ENCODE results near the gene CCL2.
"Not testable (repeated sequence)": the region's sequence is repeated elsewhere in the genome, so short reads cannot be mapped to it uniquely, and the experiment has no call there.

The CCL2 gene

GRCh38 chr17:34254651-34255380 lies at the start of gene CCL2:
CCL2 (plus strand) TSS chr17:34255285; CDS start chr17:34255350, 65 bp downstream.
- peak; percentile 80 for DNase-seq

DNA sequence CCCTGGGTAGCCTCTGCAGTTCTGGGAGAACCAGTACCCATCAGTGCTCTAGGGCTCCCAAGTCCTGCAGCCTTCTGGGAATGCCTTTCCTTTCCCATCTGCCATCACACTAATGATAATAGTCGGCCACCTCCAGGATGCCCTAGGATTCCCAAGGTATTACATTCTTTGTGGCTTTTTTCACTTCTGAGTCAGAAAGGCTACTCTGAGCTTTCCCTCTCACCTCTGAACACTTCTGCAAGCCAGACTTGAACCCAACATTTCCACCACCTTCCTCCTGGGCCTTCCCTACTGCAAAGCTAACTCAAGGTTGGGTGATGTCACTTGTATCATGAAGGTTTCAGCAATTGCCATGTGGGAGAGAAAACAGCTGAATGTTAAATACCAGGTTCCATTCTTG lies 49.7 kb upstream of the CCL2 start:
- no peak for DNase-seq

GRCh38 chr17:34206569-34206968 lies 48.5 kb upstream of the CCL2 start:
- DNase-seq, result no peak

DNA sequence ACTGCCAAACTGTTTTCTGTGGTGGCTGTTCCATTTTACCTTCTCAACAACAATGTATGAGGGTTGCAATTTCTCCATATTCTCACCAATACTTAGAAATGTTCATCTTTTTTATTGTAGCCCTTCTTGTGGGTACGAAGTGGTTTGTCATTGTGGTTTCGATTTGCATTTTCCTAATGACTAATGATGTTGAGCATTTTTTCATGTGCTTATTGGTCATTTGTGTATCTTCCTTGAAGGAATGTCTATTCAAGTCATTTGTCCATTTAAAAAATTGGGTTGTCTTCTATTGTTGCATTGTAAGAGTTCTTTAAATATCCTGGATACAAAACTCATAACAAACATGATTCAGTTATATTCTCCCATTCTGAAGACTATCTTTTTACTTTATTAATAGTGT lies 47.5 kb upstream of the CCL2 start:
- no peak for DNase-seq

DNA sequence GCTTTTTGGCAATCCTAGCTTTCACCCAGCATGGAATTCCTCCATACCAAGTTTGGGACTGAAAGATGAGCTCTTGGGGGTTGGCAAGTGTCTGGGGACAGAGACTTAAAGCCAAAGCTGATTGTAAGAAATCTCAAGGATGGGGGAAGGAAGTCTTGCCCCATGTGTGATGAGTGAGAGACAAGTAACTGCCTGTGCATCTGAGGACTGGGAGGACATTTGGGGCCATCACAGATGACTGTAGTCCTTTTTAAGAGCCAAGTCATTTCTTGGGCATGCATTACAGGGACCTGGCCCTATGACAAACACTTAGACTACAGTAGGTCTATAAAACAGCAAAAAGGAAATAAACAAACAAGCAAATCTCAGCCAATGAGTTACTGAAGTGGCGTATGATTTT lies 36.3 kb upstream of the CCL2 start:
- no peak for DNase-seq

DNA sequence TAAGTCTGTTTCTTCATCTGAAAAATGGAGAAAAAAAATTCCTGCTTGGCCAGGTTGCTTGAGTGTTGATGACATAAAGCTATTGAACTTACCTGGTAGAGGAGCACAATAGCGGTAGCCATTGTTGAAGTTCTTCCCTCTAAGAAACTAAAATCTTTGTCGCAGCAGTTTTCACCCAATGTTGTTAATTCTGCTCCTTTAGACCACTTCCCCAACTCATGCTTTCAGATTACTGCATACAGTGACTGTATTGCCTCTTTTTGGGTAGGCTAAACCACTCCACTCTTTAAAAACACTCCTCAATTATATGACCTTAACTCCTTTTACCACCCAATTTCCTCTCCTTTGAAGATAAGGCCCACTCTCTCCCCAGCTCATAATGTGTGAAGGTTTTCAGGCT lies 35.7 kb upstream of the CCL2 start:
- DNase-seq, result no peak

GRCh38 chr17:34220045-34220751 lies 34.9 kb upstream of the CCL2 start:
- DNase-seq, result no peak

DNA sequence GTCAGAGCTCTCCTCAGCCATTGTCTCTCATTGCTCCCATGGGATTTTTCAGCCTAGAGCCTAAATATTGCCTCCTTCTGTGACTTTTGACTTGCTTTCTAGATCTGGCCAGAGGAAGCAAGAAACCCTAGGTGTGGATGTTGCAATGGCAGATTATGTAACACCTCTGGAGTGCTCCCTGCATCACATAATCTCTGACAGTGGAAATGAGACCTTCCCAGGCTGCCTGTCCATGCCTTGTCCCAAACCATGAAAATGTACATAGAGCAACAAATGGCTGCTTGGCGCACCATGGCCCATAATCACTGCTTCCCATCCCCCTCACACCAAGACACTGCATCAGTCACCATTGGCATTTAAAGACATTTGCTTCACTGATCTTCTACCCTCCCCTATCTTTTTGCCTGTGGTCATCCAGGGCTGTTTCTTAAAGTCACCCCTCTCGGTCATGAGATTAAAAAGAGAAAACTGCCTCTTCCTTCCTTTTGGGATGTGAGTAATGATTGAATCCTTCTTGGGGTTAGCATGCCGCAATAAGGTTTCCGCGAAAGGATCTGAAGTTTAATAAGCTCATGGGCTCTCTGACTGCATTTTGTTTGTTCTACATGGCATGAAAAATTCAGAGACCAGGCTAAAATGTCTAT lies 34.2 kb upstream of the CCL2 start:
- DNase-seq, result no peak

DNA sequence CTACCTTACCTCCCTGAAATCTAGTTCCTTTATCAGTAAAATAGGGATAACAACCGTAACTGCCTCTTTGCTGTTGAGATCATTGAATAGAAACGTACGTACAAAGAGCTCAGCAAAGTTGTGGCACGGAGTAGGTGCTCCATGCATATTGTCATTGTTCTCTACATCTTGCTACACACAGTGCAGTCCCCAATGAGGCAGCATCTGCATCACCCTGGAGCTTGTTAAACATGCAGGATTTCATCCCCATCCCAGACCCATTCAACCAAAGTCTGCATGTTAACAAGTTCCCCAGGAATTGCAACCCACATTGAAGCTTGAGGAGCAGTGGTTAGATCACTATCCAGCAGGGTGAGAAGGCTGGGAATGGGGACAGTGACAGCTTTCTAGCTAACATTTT lies 33.7 kb upstream of the CCL2 start:
- DNase-seq, result no peak

- no peak for DNase-seq
These were observed 32.2 kb upstream of the CCL2 start for GRCh38 chr17:34222722-34223497.

- DNase-seq, result no peak
These were observed 30.0 kb upstream of the CCL2 start for GRCh38 chr17:34225046-34225445.

DNA sequence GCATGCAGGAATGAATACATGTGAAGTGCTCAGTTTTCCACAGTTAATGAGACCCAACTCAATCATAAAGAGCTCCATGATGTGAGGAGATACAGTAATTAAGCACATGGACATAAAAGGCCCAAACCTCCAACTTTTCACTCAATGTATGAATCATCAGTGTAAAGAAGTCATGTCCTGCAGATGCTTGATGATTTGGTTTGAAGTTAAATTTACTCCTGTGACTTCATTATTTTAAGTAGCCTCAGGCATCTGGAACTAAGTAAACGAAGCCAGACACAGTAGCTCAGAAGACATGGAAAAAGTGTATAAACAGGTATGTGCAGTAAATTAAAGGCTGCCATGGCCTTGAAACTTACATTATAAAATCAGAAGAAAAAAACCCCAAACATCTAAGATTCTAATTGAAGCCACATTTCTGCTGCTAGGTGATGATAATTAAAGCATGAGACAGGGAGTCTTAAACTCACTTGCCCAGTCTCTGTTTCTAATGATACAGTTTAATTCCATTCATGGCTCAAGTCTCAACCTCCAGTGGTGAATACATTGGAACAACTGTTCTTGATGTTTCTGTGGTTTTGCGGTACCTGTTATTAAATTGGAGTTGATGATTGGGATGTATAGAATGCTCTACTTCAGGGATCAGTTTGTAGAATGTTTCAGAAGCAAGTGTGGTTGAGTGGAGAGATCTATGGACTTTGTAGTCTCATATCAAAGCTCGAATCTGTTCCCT lies 28.9 kb upstream of the CCL2 start:
- DNase-seq, result peak; percentile 74

DNA sequence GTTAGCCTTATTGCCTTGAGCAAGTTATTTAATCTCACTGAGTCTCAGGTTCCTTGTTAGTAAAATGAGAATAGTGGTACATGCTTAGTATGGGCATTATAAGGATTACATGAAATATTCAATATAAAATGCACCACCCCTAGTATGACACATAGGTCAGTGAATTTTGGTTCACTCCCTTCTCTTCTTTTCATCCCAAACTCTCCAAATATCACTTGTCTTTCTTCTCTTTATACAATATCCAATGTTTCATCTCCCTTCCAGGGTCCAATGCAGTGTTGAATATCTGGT lies 28.4 kb upstream of the CCL2 start:
- DNase-seq, result no peak

DNA sequence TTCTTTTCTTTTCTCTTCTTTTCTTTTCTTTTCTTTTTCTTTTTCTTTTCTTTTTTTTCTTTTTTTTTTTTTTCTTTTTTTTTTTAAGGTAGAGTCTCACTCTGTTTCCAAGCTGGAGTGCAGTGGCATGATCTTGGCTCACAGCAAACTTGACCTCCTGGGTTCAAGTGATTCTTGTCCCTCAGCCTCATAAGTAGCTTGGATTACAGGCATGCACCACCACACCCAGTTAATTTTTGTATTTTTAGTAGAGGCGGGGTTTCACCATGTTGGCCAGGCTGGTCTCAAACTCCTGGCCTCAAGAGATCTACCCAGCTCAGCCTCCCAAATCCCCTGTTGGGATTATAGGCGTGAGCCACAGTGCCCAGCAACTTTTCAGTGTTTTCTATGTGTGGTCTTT lies 27.8 kb upstream of the CCL2 start:
- DNase-seq, result not testable (repeated sequence)

DNA sequence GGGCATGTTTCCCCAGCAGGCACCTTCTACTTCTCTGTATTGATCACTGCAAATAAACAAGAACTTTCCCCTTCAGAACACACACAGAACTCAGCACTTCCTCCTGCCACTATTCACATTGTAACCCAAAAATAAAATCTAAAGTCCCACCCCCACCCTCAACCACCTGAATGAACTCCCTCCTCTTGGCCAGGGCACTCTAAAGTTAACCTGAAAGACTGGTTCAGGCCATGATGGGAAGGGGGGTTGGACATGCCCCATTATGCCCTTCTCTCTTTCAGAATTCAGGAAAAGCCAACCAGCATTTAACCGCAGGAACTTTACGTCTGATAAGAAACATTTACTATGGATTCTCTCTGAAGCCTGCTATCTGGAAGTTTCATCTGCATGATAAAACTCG lies 27.4 kb upstream of the CCL2 start:
- no peak for DNase-seq

GRCh38 chr17:34228781-34229180 lies 26.3 kb upstream of the CCL2 start:
- DNase-seq, result no peak

GRCh38 chr17:34230342-34230741 lies 24.7 kb upstream of the CCL2 start:
- no peak for DNase-seq

DNA sequence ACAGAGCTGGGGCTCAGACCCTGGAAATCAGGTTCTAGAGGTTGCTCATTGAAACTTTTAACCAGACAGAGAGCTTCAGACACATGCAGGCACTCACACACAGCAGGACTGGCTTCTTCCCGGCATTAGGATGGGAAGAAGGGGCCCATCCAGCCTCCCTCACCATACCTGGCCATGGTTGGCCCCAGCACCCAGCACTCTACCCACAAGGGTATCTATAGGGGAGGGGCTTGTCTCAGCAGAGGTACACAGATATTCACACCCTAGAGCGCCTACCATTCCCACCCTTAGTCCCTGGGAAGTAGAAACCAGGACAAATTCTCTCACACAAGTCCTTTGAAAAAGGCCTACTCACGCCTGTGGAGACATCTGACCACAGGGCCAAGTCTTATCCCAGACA lies 20.5 kb upstream of the CCL2 start:
- DNase-seq, result no peak

DNA sequence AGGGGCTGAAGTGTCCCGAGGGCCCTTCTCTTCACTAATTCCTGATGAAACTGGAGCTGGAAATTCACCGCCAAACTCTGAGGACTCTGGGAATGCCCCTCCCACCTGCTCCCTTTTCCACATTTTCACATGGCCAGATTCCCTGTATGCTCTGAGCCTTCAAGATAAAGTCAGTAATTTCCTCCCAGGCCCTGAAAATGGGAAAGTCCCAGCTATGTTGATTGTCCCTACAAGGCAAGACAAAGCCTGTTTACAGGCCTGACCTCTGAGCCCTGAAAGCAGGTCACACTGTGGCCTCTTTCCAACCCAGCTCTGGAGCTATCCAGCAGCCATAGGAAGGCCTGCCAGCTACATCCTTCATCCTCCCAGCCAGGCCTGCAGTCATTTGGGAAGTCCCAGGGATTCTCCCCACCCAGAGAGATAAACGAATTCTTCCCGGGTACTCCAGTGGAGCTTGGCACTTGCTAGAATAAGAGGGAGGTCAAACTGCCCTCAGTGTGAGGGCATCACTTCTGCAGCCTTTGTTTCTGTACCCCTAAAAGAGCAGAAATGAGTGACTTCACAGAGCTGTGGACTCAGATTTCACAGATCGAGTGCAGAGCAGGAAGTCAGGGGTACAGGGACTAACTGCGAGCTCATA lies 19.6 kb upstream of the CCL2 start:
- DNase-seq, result no peak

GRCh38 chr17:34236281-34236892 lies 18.7 kb upstream of the CCL2 start:
- DNase-seq, result no peak

DNA sequence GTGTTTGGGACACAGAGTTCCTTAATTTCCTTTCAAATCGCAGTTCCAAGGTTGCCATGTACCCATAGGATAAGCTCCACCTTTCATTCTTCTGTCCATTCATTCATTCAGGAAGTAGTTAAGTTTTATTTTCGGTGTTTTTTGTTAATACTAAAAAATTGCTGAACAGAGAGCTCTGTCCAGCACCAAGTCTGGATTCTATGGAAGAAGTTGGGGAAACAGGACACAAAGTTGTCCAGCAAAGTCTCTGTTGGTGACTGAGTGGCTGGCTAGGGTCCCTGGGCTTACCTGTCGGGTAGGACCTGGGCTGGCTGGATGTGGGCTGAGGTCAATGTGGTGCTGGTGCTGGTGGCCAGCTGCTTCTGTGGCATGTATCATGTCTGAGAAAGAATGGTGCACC lies 17.6 kb upstream of the CCL2 start:
- DNase-seq, result no peak

DNA sequence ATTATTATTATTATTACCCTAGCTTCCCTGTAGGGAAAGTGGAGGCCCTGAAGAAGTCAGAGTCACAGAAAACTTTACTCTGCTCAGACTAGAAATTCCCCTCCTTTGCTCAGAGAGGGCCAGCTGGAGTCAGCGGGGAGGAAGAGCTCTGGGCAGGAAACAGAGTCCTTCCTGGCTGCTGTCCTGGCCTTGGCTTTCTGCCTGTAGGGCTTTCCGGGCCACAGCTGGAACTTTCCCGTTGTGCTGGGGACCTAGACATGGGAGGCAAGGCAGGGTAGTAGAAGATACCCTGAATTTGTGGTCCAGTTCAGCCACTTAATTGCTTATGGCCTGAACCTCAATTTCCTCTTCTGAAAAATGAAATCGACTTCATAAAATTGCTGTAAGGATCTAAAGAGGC lies 14.0 kb upstream of the CCL2 start:
- peak; percentile 22 for DNase-seq

All from fibroblast of upper back skin (primary cell).